Colonic mucosa (tissue), 4 donors: ENCODE measurements around the gene ACKR2. TPM values are rescaled to one million over a fixed set of nuclear protein-coding genes. Genes with fewer than 3 reads are reported as not detected.

Experiments used
- DNase-seq: peaks from one replicate; pipeline ENCODE4 v3.0.0-alpha.2; 2020
- H3K27ac ChIP-seq: fragments of 200-600 bp; one replicate; pipeline ENCODE4 v1.8.0; 2021
- H3K27me3 ChIP-seq: fragments of 200-600 bp; one replicate; pipeline ENCODE4 v1.8.0; 2021
- H3K36me3 ChIP-seq: fragments of 200-600 bp; one replicate; pipeline ENCODE4 v1.8.0; 2021
- H3K4me1 ChIP-seq: fragments of 200-600 bp; one replicate; pipeline ENCODE4 v1.8.0; 2021; ENCODE audit warnings: mild to moderate bottlenecking
- H3K4me3 ChIP-seq: fragments of 200-600 bp; one replicate; pipeline ENCODE4 v1.8.0; 2021
- H3K9ac ChIP-seq, 2 donors: one replicate each; pipeline ENCODE4 v1.7.0; 2013; ENCODE audit warnings: control low read depth in 2 of 2, low read depth in 2 of 2, low read length in 2 of 2
- H3K9me3 ChIP-seq: fragments of 200-600 bp; one replicate; pipeline ENCODE4 v1.8.0; 2021
- CTCF ChIP-seq: fragments of 200-600 bp; IDR thresholded peaks from one replicate; pipeline ENCODE4 v1.8.0; 2022; ENCODE audit warnings: antibody characterized with exemption, mild to moderate bottlenecking
- intact Hi-C: fragments of 100-400 bp; cut with DNase I; formaldehyde crosslinking; loops from one replicate; pipeline ENCODE4 v1.14.1; 2022
- total RNA-seq, 2 donors: library from RNA; stranded (reverse); fragmentation: NEBNext Ultra II Directional in 1 of 2; extraction: Animal tissue kit (Norgen Biotek cat#: 25700) in 1 of 2; gene quantifications; one replicate each; pipeline ENCODE4 v1.2.1, GENCODE V29; 2021
- donor health status: healthy.
- donor health status: DM: no; HTN: no; CAD: no.
- donor health status: DM: no; HTN: no; CAD: no.

Gene ACKR2
- total RNA-seq, 2 donors from 2014 or later, result 3.2 to 6.5 TPM

DNA sequence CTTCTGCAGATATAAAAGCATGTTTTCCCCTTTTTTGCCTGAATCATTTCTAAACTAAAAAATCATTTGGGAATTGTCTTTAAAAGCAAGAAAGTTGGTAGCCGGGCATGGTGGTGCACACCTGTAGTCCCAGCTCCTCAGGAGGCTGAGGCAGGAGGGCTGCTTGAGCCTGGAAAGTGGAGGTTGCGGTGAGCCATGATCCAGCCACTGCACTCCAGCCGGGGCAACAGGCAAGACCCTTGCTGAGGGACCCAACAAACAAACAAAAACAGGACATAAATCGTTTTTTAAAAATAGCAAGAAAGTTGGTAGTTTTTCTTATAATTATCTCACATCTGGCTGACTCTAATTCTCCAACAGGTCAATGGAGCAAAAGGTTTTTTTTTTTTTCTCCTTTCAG, 7.5 kb upstream of the ACKR2 start:
- Histone ChIP-seq H3K9me3 (no peaks in the 10 kb centered on the region), H3K27ac (no peak overlapping the region), H3K9ac (peak overlapping the region; percentile 0 to 37), H3K27me3 (no peaks in the 10 kb centered on the region), H3K4me3 (peak overlapping the region; percentile 74), H3K4me1 (peaks cover 11% of the 10 kb centered on the region), H3K36me3 (no peaks in the 10 kb centered on the region)
- intact Hi-C loops, result no loop called here
- no peak for DNase-seq
- no peak for TF ChIP-seq CTCF

GRCh38 chr3:42802876-42803413, 6.3 kb upstream of the ACKR2 start:
- intact Hi-C loops, result no loop called here
- Histone ChIP-seq H3K4me1 (peaks cover 11% of the 10 kb centered on the region), H3K9ac (peak overlapping the region; percentile 96 to 99), H3K36me3 (no peaks in the 10 kb centered on the region), H3K27me3 (no peaks in the 10 kb centered on the region), H3K27ac (peak overlapping the region; percentile 98), H3K9me3 (no peaks in the 10 kb centered on the region), H3K4me3 (peak overlapping the region; percentile 74)
- no peak for TF ChIP-seq CTCF
- DNase-seq, result no peak

DNA sequence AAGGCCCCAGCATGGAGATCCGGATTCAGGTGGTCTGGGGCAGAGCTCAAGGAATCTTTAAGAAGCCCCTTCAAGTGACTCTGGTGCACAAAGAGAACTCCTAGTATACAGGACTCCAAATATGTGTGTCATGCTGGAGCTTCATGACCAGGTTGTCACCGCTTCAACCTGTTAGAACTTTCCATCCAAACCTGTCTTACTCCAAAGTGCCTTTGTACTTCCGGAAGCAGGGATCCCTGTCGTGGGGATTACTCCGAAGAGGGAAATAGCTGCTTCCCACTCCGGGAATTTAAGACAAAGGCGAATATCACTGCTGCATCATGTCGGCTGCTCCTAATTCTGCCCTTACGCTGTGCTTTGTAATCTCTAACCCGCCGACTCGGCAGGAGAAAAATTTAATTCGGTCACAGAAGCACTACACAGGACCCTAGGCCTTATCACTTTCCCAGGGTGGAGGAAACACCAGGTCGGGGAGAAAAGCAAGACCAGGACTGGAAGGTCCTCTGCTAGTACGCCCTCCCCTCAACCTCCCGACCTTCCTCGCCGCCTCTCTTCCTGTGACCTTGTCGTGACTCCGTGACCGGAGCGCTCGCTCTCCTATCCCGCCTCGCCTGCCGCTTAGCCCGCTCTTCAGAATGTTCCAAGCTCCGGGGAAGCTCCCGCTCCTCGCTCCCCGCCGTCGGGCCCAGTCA, 5.7 kb upstream of the ACKR2 start:
- Histone ChIP-seq H3K27ac (peak overlapping the region; percentile 98), H3K27me3 (no peaks in the 10 kb centered on the region), H3K9me3 (no peaks in the 10 kb centered on the region), H3K4me1 (peaks cover 11% of the 10 kb centered on the region), H3K36me3 (no peaks in the 10 kb centered on the region), H3K4me3 (peak overlapping the region; percentile 74), H3K9ac (peak overlapping the region; percentile 96 to 99)
- TF ChIP-seq CTCF, result no peak
- intact Hi-C loops, result no loop called here
- DNase-seq, result peak; percentile 57

DNA sequence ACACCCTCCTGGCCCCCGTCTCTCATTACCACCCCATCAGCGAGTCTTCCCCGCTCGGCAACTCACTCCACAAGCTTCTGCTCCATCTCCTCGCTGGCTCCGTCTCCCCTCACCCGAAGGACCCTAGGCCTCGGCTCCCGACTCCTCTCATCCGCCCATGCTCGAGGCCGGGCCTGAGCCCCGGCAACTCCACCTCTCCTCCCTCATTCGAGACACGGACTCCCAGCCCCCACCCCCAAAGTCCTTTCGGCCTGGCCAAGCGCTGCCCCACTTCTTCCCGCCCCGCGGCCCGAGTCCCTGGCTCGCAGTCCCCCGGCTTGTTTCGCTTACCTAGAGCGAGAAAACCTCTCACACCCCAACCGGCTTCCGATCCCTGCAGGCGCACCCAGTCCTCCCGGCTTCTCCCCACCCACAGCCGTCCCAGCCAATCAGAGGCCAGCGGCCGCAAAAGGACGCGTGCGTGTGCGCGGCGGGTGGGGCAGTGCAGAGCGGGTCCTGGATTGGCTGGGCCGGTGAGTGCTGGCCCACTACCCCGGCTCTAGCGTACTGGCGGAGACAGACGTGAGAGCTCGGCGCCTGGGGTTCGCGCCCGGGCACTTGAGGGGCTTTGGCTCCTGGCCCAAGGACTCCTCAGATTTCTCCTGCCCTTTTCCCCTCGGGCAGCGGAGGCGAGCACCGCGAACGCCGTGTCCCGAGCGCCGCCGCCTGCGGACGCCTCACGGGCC, 5.0 kb upstream of the ACKR2 start, which contains the start of gene HIGD1A:
HIGD1A (minus strand) TSS at position 385 of the 725 bp plus-strand sequence. CDS start 10,237 bp downstream, outside the sequence.
- no peak for TF ChIP-seq CTCF
- no peaks in the 10 kb centered on the region for H3K27me3 ChIP-seq
- H3K9me3 ChIP-seq, result no peaks in the 10 kb centered on the region
- intact Hi-C loops, result no loop called here
- peak within 1 kb of the TSS; percentile 98 for H3K27ac ChIP-seq
- H3K36me3 ChIP-seq, result no peaks in the 10 kb centered on the region
- peaks cover 11% of the 10 kb centered on the region for H3K4me1 ChIP-seq
- peak within 1 kb of the TSS; percentile 74 for H3K4me3 ChIP-seq
- peak within 1 kb of the TSS; percentile 96 to 99 for H3K9ac ChIP-seq
- peak; percentile 98 for DNase-seq

DNA sequence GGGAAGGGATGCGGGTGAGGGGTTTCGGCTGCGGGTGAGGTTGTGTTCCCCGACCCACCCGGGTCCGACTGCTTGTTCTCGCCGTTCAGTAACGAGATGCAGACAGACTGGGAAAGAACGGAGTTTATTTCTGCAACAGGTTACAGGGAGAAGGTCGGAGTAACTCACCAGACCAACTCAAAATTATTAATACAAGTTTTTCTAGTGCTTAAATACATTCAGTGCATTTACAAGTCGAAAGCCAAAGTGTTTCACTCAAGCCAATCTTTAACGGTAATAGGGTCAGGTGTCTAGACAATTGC, 4.5 kb upstream of the ACKR2 start:
- H3K9ac ChIP-seq, result peak overlapping the region; percentile 96 to 99
- DNase-seq, result no peak
- no peaks in the 10 kb centered on the region for H3K27me3 ChIP-seq
- intact Hi-C loops, result no loop called here
- no peaks in the 10 kb centered on the region for H3K36me3 ChIP-seq
- peaks cover 11% of the 10 kb centered on the region for H3K4me1 ChIP-seq
- H3K27ac ChIP-seq, result peak overlapping the region; percentile 98
- H3K9me3 ChIP-seq, result no peaks in the 10 kb centered on the region
- no peak for TF ChIP-seq CTCF
- peak overlapping the region; percentile 74 for H3K4me3 ChIP-seq
